GM06990 (cell line): Measurements from ENCODE around the gene RABEP2.

Experiments
- DNase-seq: peaks from one replicate; pipeline ENCODE4 v3.0.0-alpha.2; 2011; ENCODE audit not compliant: insufficient read length; ENCODE audit errors: extremely low read depth
- H3K27me3 ChIP-seq: replicated peaks from 2 replicates; pipeline ENCODE4 v1.6.0; 2011; ENCODE audit warnings: low read length; ENCODE audit not compliant: control insufficient read depth, insufficient read depth
- H3K36me3 ChIP-seq: 2 replicates; pipeline ENCODE4 v1.5.1; 2011; ENCODE audit warnings: low read length; ENCODE audit not compliant: control insufficient read depth, insufficient read depth
- H3K4me3 ChIP-seq: replicated peaks from 2 replicates; pipeline ENCODE4 v1.5.1; 2011; ENCODE audit warnings: low read depth, mild to moderate bottlenecking, control low read depth, low read length
- TF ChIP-seq, protein P1 (sequence below): IDR thresholded peaks from 2 replicates; pipeline ENCODE4 v1.5.1; 2011; ENCODE audit warnings: low read length, control low read depth, mild to moderate bottlenecking, inconsistent platforms; ENCODE audit not compliant: insufficient read depth, poor library complexity, severe bottlenecking

Gene RABEP2

GRCh38 chr16:28858421-28858820 lies 66.6 kb downstream of the RABEP2 start:
- Histone ChIP-seq H3K4me3 (no peak overlapping the region), H3K36me3 (peaks cover 1% of the 10 kb centered on the region; the same call in 1 of the 2 replicates), H3K27me3 (no peaks in the 10 kb centered on the region)
- TF ChIP-seq, protein P1, sequence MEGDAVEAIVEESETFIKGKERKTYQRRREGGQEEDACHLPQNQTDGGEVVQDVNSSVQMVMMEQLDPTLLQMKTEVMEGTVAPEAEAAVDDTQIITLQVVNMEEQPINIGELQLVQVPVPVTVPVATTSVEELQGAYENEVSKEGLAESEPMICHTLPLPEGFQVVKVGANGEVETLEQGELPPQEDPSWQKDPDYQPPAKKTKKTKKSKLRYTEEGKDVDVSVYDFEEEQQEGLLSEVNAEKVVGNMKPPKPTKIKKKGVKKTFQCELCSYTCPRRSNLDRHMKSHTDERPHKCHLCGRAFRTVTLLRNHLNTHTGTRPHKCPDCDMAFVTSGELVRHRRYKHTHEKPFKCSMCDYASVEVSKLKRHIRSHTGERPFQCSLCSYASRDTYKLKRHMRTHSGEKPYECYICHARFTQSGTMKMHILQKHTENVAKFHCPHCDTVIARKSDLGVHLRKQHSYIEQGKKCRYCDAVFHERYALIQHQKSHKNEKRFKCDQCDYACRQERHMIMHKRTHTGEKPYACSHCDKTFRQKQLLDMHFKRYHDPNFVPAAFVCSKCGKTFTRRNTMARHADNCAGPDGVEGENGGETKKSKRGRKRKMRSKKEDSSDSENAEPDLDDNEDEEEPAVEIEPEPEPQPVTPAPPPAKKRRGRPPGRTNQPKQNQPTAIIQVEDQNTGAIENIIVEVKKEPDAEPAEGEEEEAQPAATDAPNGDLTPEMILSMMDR: no peak
- DNase-seq: no peak
